CD4-positive, alpha-beta T cell treated with Interleukin-17A for 1 hour (primary cell): ENCODE results near the gene OGFOD2.

Source experiments
- DNase-seq: peaks from one replicate; pipeline ENCODE4 v3.0.0-alpha.2; 2020

The OGFOD2 gene

GRCh38 chr12:122951979-122952892 lies 22.8 kb upstream of the OGFOD2 start:
- DNase-seq, result peak; percentile 82

- no peak for DNase-seq
Observed at GRCh38 chr12:122955156-122955555, 19.9 kb upstream of the OGFOD2 start.

GRCh38 chr12:122956035-122956434 lies 19.0 kb upstream of the OGFOD2 start:
- no peak for DNase-seq

GRCh38 chr12:122958198-122958888 lies 16.7 kb upstream of the OGFOD2 start:
- no peak for DNase-seq

- DNase-seq, result no peak
Observed at GRCh38 chr12:122959566-122960192, 15.4 kb upstream of the OGFOD2 start.

GRCh38 chr12:122960193-122960569 lies 14.9 kb upstream of the OGFOD2 start:
- DNase-seq, result no peak

GRCh38 chr12:122961531-122962329 lies 13.3 kb upstream of the OGFOD2 start:
- no peak for DNase-seq

GRCh38 chr12:122963941-122964265 lies 11.1 kb upstream of the OGFOD2 start:
- DNase-seq, result no peak

GRCh38 chr12:122964439-122965257 lies 10.4 kb upstream of the OGFOD2 start:
- no peak for DNase-seq

- DNase-seq, result no peak
Observed at GRCh38 chr12:122965321-122965751, 9.7 kb upstream of the OGFOD2 start.

- DNase-seq, result peak; percentile 96
Observed at GRCh38 chr12:122965851-122966742, 8.9 kb upstream of the OGFOD2 start, which contains the start of gene ABCB9. Gene ABCB9, minus strand, starts transcription at chr12:122966463. Its CDS starts 6,228 bp downstream, at chr12:122960235.

GRCh38 chr12:122966743-122967550 lies 8.1 kb upstream of the OGFOD2 start:
- DNase-seq, result no peak

- DNase-seq, result no peak
Observed at GRCh38 chr12:122968104-122968503, 6.9 kb upstream of the OGFOD2 start.

- DNase-seq, result no peak
Observed at GRCh38 chr12:122969676-122970075, 5.4 kb upstream of the OGFOD2 start.

- DNase-seq, result peak; percentile 99
Observed at GRCh38 chr12:122974274-122974891, 661 bp upstream of the OGFOD2 start.

- no peak for DNase-seq
Observed at GRCh38 chr12:122975790-122976647, 975 bp downstream of the OGFOD2 start.

- DNase-seq, result no peak
Observed at GRCh38 chr12:122976648-122976975, 1.6 kb downstream of the OGFOD2 start.

GRCh38 chr12:122977153-122977552 lies 2.1 kb downstream of the OGFOD2 start:
- DNase-seq, result no peak
